Right lobe of liver (tissue), 4 donors: ENCODE results near the gene IL17D.

ENCODE experiments used
- CTCF ChIP-seq, 4 donors: fragments of 200-600 bp in 3 of 4; fragments of 450-650 bp in 1 of 4; IDR thresholded peaks; one replicate each; pipeline versions ENCODE4 v1.5.1 to v1.8.0; 2016 to 2022; ENCODE audit warnings: antibody characterized with exemption in 4 of 4, mild to moderate bottlenecking in 2 of 4
- POLR2A ChIP-seq: fragments of 450-650 bp; IDR thresholded peaks from one replicate; pipeline ENCODE4 v1.6.1; 2017; ENCODE audit warnings: antibody characterized with exemption, mild to moderate bottlenecking
- donor health status: DM: no; HTN: no; CAD: no.
- donor health status: DM: no; HTN: no; CAD: no.
- donor health status: DM: no; HTN: yes; CAD: no.

GRCh38 chr13:20676213-20676612 lies 27.3 kb upstream of the IL17D start:
- TF ChIP-seq CTCF (IDR thresholded peaks at IDR 0.05) (no peak), POLR2A (no peak)
